Spleen (tissue), 11 donors: ENCODE data around the gene SCN2A. TPM values are rescaled to one million over a fixed set of nuclear protein-coding genes. Genes with fewer than 3 reads are reported as not detected.
"Not testable (repeated sequence)": the region's sequence is repeated elsewhere in the genome, so short reads cannot be mapped to it uniquely, and the experiment has no call there.

Source experiments
- DNase-seq: peaks from one replicate; pipeline ENCODE4 v3.0.0-alpha.2; 2020
- H3K27ac ChIP-seq, 8 donors: fragments of 200-600 bp; sonication (generic) in 7 of 8; 1 replicate in 4 of 8; 2 replicates in 4 of 8; pipeline versions ENCODE4 v1.5.0 to v1.8.0; 2016 to 2021; ENCODE audit warnings: inconsistent platforms in 4 of 8, mild to moderate bottlenecking in 4 of 8, moderate library complexity in 1 of 8
- H3K27me3 ChIP-seq, 7 donors: fragments of 200-600 bp; sonication (generic) in 6 of 7; replicated peaks in 1 of 7; 1 replicate in 4 of 7; 2 replicates in 3 of 7; pipeline versions ENCODE4 v1.5.0 to v1.8.0; 2016 to 2021; ENCODE audit warnings: inconsistent platforms in 3 of 7, mild to moderate bottlenecking in 1 of 7
- H3K36me3 ChIP-seq, 6 donors: fragments of 200-600 bp; sonication (generic) in 5 of 6; 1 replicate in 4 of 6; 2 replicates in 2 of 6; pipeline versions ENCODE4 v1.5.0 to v1.8.0; 2016 to 2021; ENCODE audit warnings: inconsistent platforms in 2 of 6
- H3K4me1 ChIP-seq, 6 donors: fragments of 200-600 bp; sonication (generic) in 5 of 6; 1 replicate in 3 of 6; 2 replicates in 3 of 6; pipeline versions ENCODE4 v1.5.0 to v1.8.0; 2016 to 2021; ENCODE audit warnings: inconsistent platforms in 3 of 6
- H3K4me3 ChIP-seq, 8 donors: fragments of 200-600 bp; sonication (generic) in 7 of 8; 1 replicate in 4 of 8; 2 replicates in 4 of 8; pipeline versions ENCODE4 v1.5.0 to v1.8.0; 2016 to 2021; ENCODE audit warnings: inconsistent platforms in 4 of 8, mild to moderate bottlenecking in 4 of 8, moderate library complexity in 2 of 8
- H3K9me3 ChIP-seq, 8 donors: fragments of 200-600 bp; sonication (generic) in 7 of 8; 1 replicate in 4 of 8; 2 replicates in 4 of 8; pipeline versions ENCODE4 v1.5.0 to v1.8.0; 2016 to 2021; ENCODE audit warnings: inconsistent platforms in 4 of 8
- POLR2A ChIP-seq, 3 donors: fragments of 450-650 bp; IDR thresholded peaks; one replicate each; pipeline ENCODE4 v1.5.1; 2017; ENCODE audit warnings: antibody characterized with exemption in 3 of 3, mild to moderate bottlenecking in 1 of 3
- POLR2AphosphoS5 ChIP-seq, 3 donors: sonication (generic); formaldehyde crosslinking; IDR thresholded peaks; one replicate each; pipeline ENCODE4 v1.5.1; 2017; ENCODE audit warnings: antibody characterized with exemption in 3 of 3
- WGBS, 5 donors: extraction: QIAGEN DNeasy Blood & Tissue Kit in 3 of 5; methylation state at CpG; one replicate each; pipeline versions ENCODE4 v1.1.5 to v1.1.7; 2013 to 2018; 5-methylcytosine and 5-hydroxymethylcytosine counted together
- intact Hi-C: fragments of 100-400 bp; cut with DNase I; formaldehyde crosslinking; loops from one replicate; pipeline ENCODE4 v1.15.0; 2023; ENCODE audit warnings: low total_unique reads
- polyA plus RNA-seq, 3 donors: library from polyadenylated mRNA; stranded (reverse); fragments of 200-250 nt; gene quantifications; one replicate each; pipeline ENCODE4 v1.2.1, GENCODE V29; 2013
- total RNA-seq, 7 donors: library from RNA; depleted of rRNA in 3 of 7; stranded (reverse); fragments of >200 nt in 3 of 7; fragmentation: NEBNext Ultra II Directional in 4 of 7; extraction: Animal tissue kit (Norgen Biotek cat#: 25700) in 4 of 7; gene quantifications; one replicate each; pipeline versions ENCODE4 v1.1.0 to v1.2.1, GENCODE V29; 2016 to 2021
- TF ChIP-seq, protein P1 (sequence below), 11 experiments: fragments of 200-600 bp in 7 of 11; fragments of 450-650 bp in 4 of 11; sonication (generic) in 4 of 11; IDR thresholded peaks in 8 of 11; conservative IDR thresholded peaks in 3 of 11; 1 replicate in 7 of 11; 2 replicates in 4 of 11; pipeline versions ENCODE4 v1.4.0 to v1.8.0; 2016 to 2021; ENCODE audit warnings: antibody characterized with exemption in 11 of 11, inconsistent platforms in 4 of 11, mild to moderate bottlenecking in 1 of 11
- donor health status: healthy with polysubstance abuse.
- donor health status: DM: no; HTN: no; CAD: no; lungs with moderate emphysema.
- donor health status: DM: no; HTN: no; CAD: no.
- donor health status: Bipolar disorder and iron deficiency.
- donor health status: healthy.
- donor health status: DM: no; HTN: no; CAD: no.
- donor health status: DM: yes; HTN: yes; CAD: no.

SCN2A gene
- total and polyA plus RNA-seq, 10 donors: 0.14 to 1.2 (median 0.28) TPM

DNA sequence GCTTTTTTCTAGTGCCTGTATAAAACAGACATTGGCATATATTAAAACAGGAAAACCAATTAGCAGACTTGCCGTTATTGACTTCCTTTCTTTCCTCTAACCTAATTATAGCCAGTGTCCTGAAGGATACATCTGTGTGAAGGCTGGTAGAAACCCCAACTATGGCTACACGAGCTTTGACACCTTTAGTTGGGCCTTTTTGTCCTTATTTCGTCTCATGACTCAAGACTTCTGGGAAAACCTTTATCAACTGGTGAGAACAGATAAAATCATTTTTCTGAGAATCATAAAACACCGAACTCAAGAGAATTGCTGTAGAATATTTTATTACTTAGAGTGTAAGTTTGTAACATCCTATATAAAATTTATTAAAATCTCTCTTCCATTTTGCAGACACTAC is 74.3 kb downstream of the SCN2A start:
- intact Hi-C loops: no loop called here
- H3K4me3 ChIP-seq: no peak overlapping the region
- DNase-seq: no peak

DNA sequence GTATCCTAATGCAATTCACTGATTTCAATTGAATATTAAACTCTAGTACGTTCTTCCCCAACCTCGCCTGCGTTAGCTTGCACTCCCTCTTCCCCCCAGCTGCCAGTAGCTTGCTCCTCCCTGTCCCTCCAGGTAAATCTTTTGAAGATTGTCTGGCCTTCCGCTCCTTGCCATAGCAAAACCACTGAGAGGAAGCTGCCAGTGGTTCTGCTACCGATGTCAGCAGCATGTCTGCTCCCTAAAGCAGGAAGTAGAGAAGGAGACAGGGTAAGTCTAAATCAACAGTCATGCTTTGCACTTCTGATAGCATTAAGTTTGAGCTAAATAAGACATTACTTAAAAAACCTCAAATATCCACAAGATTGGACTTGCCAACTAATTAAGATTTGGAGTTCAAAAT is 89.1 kb downstream of the SCN2A start:
- Histone ChIP-seq H3K36me3 (no peaks in the 10 kb centered on the region), H3K27ac (no peak overlapping the region), H3K9me3 (no peaks in the 10 kb centered on the region), H3K4me1 (no peaks in the 10 kb centered on the region), H3K27me3 (no peaks in the 10 kb centered on the region), H3K4me3 (no peak overlapping the region)
- 17 to 30% (median 27%) methylated on average over 5 of the region's 5 CpGs for WGBS, 5 donors
- no peak for DNase-seq
- intact Hi-C loops: no loop called here
- TF ChIP-seq POLR2A (IDR thresholded peaks at IDR 0.05) (no peak), POLR2AphosphoS5 (IDR thresholded peaks at IDR 0.05) (no peak)
- TF ChIP-seq, protein P1, sequence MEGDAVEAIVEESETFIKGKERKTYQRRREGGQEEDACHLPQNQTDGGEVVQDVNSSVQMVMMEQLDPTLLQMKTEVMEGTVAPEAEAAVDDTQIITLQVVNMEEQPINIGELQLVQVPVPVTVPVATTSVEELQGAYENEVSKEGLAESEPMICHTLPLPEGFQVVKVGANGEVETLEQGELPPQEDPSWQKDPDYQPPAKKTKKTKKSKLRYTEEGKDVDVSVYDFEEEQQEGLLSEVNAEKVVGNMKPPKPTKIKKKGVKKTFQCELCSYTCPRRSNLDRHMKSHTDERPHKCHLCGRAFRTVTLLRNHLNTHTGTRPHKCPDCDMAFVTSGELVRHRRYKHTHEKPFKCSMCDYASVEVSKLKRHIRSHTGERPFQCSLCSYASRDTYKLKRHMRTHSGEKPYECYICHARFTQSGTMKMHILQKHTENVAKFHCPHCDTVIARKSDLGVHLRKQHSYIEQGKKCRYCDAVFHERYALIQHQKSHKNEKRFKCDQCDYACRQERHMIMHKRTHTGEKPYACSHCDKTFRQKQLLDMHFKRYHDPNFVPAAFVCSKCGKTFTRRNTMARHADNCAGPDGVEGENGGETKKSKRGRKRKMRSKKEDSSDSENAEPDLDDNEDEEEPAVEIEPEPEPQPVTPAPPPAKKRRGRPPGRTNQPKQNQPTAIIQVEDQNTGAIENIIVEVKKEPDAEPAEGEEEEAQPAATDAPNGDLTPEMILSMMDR (IDR thresholded peaks at IDR 0.05 in 8 of 11, conservative IDR thresholded peaks at IDR 0.05 in 3 of 11): no peak

More for the DNA sequence above, 74.3 kb downstream of the SCN2A start:
- H3K36me3 ChIP-seq: no peaks in the 10 kb centered on the region
- TF ChIP-seq, protein P1 (IDR thresholded peaks at IDR 0.05 in 8 of 11, conservative IDR thresholded peaks at IDR 0.05 in 3 of 11): no peak
- TF ChIP-seq POLR2AphosphoS5 (IDR thresholded peaks at IDR 0.05) (no peak), POLR2A (IDR thresholded peaks at IDR 0.05) (no peak)
- no peak overlapping the region for H3K27ac ChIP-seq
- 26 to 44% (median 34%) methylated on average over 4 of the region's 4 CpGs for WGBS, 5 donors
- no peaks in the 10 kb centered on the region for H3K9me3 ChIP-seq
- no peaks in the 10 kb centered on the region for H3K27me3 ChIP-seq
- no peaks in the 10 kb centered on the region for H3K4me1 ChIP-seq

DNA sequence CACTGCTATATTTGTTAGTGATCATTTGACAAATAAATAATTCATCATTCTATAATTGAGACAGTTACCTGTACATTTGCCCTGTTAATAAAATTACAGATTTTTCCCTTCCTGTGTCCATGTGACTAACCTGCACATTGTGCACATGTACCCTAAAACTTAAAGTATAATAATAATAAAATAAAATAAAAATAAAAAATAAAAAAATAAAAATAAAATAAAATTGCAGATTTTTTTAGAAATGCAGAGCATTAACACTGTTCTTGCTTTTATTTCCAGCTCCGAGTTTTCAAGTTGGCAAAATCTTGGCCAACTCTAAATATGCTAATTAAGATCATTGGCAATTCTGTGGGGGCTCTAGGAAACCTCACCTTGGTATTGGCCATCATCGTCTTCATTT is 105.1 kb downstream of the SCN2A start:
- H3K27me3 ChIP-seq, DNase-seq, H3K27ac ChIP-seq, H3K4me3 ChIP-seq, H3K36me3 ChIP-seq, H3K9me3 ChIP-seq, intact Hi-C loops, H3K4me1 ChIP-seq: not testable (repeated sequence)
- WGBS, 5 donors: 72 to 90% (median 80%) methylated on average over 2 of the region's 2 CpGs

DNA sequence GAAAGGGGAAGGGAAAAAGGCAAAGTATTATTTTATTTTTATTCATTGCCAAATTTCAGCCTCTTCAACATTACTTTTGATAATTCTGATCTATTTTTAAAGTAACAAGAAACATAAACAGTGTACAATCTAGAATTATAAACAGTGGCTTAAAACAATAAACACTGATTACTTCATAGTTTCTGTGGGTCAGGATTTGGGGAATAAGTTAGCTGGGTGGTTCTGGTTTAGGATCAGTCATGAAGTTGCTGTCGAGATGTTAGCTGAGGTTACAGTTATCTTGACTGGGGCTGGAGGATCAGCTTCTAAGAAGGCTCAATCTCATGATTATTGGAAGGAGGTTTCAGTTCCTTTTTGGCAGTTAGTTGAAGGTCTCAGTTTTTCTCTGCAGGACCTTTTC is 109.2 kb downstream of the SCN2A start:
- TF ChIP-seq, protein P1 (IDR thresholded peaks at IDR 0.05 in 8 of 11, conservative IDR thresholded peaks at IDR 0.05 in 3 of 11): no peak
- TF ChIP-seq POLR2A (IDR thresholded peaks at IDR 0.05): no peak
- TF ChIP-seq POLR2AphosphoS5 (IDR thresholded peaks at IDR 0.05): no peak
- no peak for DNase-seq
- Histone ChIP-seq H3K27ac (no peak overlapping the region), H3K9me3 (no peaks in the 10 kb centered on the region), H3K4me1 (no peaks in the 10 kb centered on the region), H3K27me3 (no peaks in the 10 kb centered on the region), H3K36me3 (no peaks in the 10 kb centered on the region), H3K4me3 (no peak overlapping the region)
- intact Hi-C loops: no loop called here
- WGBS, 5 donors: 54 to 93% (median 82%) methylated on average over 1 of the region's 1 CpG

DNA sequence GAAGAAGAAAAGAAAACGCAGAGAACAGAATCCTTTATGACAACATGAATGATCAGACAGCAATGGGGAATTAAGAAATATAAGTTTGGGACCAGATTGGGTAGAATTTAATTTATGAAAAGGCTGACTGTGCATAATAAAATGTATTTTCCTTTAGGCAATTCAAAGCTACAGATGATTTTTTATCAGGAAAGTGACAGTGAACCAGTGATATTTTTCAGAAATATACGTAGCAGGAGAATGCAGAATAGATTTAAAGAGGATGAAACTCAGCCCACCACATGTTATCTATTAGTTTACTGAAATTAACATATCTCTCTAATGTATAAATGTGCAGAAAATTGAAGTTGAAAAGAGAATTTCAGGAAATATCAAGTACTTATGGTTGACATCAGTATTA is 110.0 kb downstream of the SCN2A start:
- Histone ChIP-seq H3K9me3 (no peaks in the 10 kb centered on the region), H3K27ac (no peak overlapping the region), H3K4me3 (no peak overlapping the region), H3K27me3 (no peaks in the 10 kb centered on the region), H3K4me1 (no peaks in the 10 kb centered on the region), H3K36me3 (no peaks in the 10 kb centered on the region)
- intact Hi-C loops: no loop called here
- DNase-seq: no peak
- TF ChIP-seq POLR2AphosphoS5 (IDR thresholded peaks at IDR 0.05) (no peak), POLR2A (IDR thresholded peaks at IDR 0.05) (no peak)
- TF ChIP-seq, protein P1 (IDR thresholded peaks at IDR 0.05 in 8 of 11, conservative IDR thresholded peaks at IDR 0.05 in 3 of 11): no peak
- 72 to 98% (median 87%) methylated on average over 2 of the region's 2 CpGs for WGBS, 5 donors
